GM06990 (cell line): ENCODE measurements around the gene KLK12.

ENCODE experiments used
- DNase-seq: peaks from one replicate; pipeline ENCODE4 v3.0.0-alpha.2; 2011; ENCODE audit not compliant: insufficient read length; ENCODE audit errors: extremely low read depth
- H3K27me3 ChIP-seq: replicated peaks from 2 replicates; pipeline ENCODE4 v1.6.0; 2011; ENCODE audit warnings: low read length; ENCODE audit not compliant: control insufficient read depth, insufficient read depth
- H3K36me3 ChIP-seq: 2 replicates; pipeline ENCODE4 v1.5.1; 2011; ENCODE audit warnings: low read length; ENCODE audit not compliant: control insufficient read depth, insufficient read depth
- H3K4me3 ChIP-seq: replicated peaks from 2 replicates; pipeline ENCODE4 v1.5.1; 2011; ENCODE audit warnings: low read depth, mild to moderate bottlenecking, control low read depth, low read length
- CTCF ChIP-seq: IDR thresholded peaks from 2 replicates; pipeline ENCODE4 v1.5.1; 2011; ENCODE audit warnings: low read length, control low read depth, mild to moderate bottlenecking, inconsistent platforms; ENCODE audit not compliant: insufficient read depth, poor library complexity, severe bottlenecking

The KLK12 gene

DNA sequence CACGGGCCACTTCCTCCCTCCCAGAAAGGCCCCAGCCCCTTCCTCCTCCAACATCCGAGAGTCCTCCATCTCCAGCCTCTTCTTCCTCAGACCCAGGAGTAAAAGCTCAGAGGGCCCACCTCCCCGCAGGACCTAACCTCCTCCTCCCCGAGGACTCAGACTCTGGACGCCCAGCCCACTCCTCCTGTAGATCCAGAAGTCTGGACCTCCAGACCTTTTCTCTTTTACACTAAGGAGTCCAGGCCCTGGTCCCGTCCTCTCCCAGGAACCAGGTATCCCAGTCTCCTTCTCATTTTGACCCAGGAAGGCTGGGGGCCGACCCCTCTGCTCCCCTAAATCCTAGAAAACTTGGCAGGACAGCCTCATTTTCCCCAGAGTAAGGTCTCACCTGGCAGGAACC, 31.5 kb downstream of the KLK12 start:
- H3K36me3 ChIP-seq: no peaks in the 10 kb centered on the region
- DNase-seq: no peak
- H3K4me3 ChIP-seq: no peak overlapping the region
- no peaks in the 10 kb centered on the region for H3K27me3 ChIP-seq
- no peak for TF ChIP-seq CTCF

DNA sequence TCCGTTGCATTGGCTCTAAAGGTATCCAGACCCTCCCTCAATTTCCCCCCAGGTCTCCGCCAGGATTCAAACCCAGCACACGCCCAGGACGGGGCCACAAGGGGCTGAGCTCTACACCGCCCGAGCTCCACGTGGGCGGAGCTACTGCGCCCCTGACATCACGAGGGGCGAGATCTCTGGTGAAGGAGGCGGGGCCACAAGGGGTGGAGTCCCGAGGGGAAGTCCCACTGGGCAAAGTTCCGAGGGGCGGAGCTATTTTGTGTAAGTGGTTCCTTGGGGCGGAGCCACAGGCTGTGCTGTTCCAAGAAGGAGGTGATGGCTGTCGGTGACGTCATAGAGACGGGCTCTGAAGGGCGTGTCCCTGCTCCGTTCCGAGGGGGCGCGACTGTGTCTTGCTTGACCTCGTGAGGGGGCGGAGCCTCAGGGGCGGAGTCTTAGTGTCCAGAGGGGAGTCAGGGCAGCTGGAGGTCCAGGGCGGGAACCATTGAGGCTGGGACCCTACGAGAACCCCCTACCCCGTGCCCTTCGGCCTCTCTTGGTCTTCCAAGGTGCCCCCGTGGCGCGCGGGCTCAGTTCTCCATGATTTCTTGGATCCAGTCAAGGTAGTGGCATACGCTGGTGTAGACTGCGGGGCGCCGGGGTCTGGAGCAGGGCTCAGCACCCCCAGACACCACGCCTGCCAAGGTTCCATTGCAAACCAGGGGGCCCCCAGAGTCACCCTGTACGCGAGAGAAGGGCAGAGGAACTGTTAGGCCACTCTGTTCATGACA, 32.1 kb downstream of the KLK12 start:
- no peak for TF ChIP-seq CTCF
- H3K27me3 ChIP-seq: 0 out of 2 replicates have a peak, but pooled peaks cover 1% of the 10 kb centered on the region
- H3K4me3 ChIP-seq: no peak overlapping the region
- H3K36me3 ChIP-seq: no peaks in the 10 kb centered on the region
- DNase-seq: peak; percentile 40

DNA sequence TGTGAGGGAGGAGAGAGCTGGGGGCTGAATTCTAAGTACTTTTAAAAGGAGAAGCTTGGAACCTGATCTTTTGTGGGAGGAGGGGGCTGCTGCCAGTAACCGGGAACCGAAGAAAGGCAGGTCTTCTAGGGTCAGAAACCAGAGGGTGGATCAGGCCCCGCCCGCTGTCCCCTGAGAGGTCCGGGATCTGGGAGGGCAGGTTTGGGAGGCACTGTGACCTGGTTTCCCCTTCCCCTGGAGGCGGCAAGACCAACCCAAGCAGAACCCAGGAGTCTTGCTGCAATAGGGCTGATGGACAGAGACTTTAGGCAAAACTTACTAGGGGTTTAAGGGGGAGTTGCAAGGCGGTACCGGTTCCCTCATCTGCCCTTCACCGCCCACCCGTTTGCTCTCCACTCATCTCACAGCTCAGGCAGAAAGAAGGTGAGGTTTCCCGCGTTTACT, 32.7 kb downstream of the KLK12 start:
- Histone ChIP-seq H3K36me3 (no peaks in the 10 kb centered on the region), H3K27me3 (0 out of 2 replicates have a peak, but pooled peaks cover 1% of the 10 kb centered on the region), H3K4me3 (no peak overlapping the region)
- no peak for TF ChIP-seq CTCF
- DNase-seq: no peak

- no peak for DNase-seq
- Histone ChIP-seq H3K4me3 (no peak within 1 kb of the TSS), H3K27me3 (0 out of 2 replicates have a peak, but pooled peaks cover 1% of the 10 kb centered on the region), H3K36me3 (no peaks in the 10 kb centered on the region)
- TF ChIP-seq CTCF: no peak
Observed at GRCh38 chr19:51001515-51001914, 33.3 kb downstream of the KLK12 start, which contains the start of gene KLK8. TSS of gene KLK8 (minus strand) at chr19:51001604. CDS start at chr19:51001167, 437 bp downstream.

- no peak for TF ChIP-seq CTCF
- H3K27me3 ChIP-seq: 0 out of 2 replicates have a peak, but pooled peaks cover 1% of the 10 kb centered on the region
- no peak for DNase-seq
- H3K36me3 ChIP-seq: no peaks in the 10 kb centered on the region
- no peak overlapping the region for H3K4me3 ChIP-seq
Observed at GRCh38 chr19:51000981-51001380, 33.8 kb downstream of the KLK12 start.

DNA sequence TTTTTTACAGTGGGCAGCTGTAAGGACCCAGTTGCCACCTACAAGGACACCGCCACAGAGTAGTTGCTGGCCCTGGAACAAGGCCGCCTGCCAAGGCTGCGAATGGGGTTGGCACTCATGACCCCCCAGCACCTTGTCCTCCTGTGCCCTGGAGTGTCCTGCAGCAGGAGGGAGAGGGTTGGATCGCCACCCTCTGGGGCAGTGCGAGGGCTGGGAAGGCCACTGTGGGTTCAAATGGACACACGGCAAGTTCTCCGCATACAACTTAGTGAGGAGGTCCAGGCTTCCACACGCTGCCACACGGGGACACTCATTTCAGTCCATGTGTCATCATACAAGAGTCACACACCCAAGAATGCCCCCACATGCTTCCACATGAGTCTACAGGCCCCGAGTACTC, 34.4 kb downstream of the KLK12 start:
- H3K4me3 ChIP-seq: no peak overlapping the region
- 0 out of 2 replicates have a peak, but pooled peaks cover 1% of the 10 kb centered on the region for H3K27me3 ChIP-seq
- no peak for TF ChIP-seq CTCF
- DNase-seq: no peak
- no peaks in the 10 kb centered on the region for H3K36me3 ChIP-seq
